K562 (cell line): Measurements from ENCODE around the gene ACER2. TPM values are rescaled to one million over a fixed set of nuclear protein-coding genes. Genes with fewer than 3 reads are reported as not detected.

Experiments used
- ARID2 ChIP-seq: fragments of 450-650 bp; IDR thresholded peaks from 2 replicates; pipeline ENCODE4 v1.6.1; 2017; ENCODE audit warnings: antibody characterized with exemption, mild to moderate bottlenecking
- BHLHE40 ChIP-seq: IDR thresholded peaks from 2 replicates; pipeline ENCODE4 v1.6.1; 2011; ENCODE audit warnings: low read length, improper control_type of control experiment
- BMI1 ChIP-seq: fragments of 150-350 bp; IDR thresholded peaks from 2 replicates; pipeline ENCODE4 v1.6.1; 2014; ENCODE audit warnings: low read length
- CREBBP ChIP-seq: IDR thresholded peaks from one replicate; pipeline ENCODE4 v1.6.1; 2012; ENCODE audit warnings: low read depth, mild to moderate bottlenecking, control low read depth, inconsistent platforms, low read length
- CREM ChIP-seq: IDR thresholded peaks from 2 replicates; pipeline ENCODE4 v1.6.1; 2014; ENCODE audit warnings: antibody characterized with exemption, low read depth
- CTCFL ChIP-seq: IDR thresholded peaks from 2 replicates; pipeline ENCODE4 v1.6.1; 2011; ENCODE audit warnings: borderline replicate concordance, low read depth, mild to moderate bottlenecking, moderate library complexity, low read length; ENCODE audit not compliant: insufficient read depth, poor library complexity, severe bottlenecking
- ELF4 ChIP-seq: fragments of 450-650 bp; formaldehyde crosslinking; IDR thresholded peaks from 2 replicates; pipeline ENCODE4 v1.4.0; 2022; ENCODE audit warnings: missing genetic modification characterization
- EZH2 ChIP-seq: IDR thresholded peaks from 2 replicates; pipeline ENCODE4 v1.6.1; 2012; ENCODE audit warnings: low read depth, mild to moderate bottlenecking, inconsistent platforms, low read length, borderline replicate concordance
- HDAC1 ChIP-seq, 2 experiments: fragments of 450-650 bp; IDR thresholded peaks; 2 replicates each; pipeline ENCODE4 v1.6.1; 2016 to 2017; ENCODE audit warnings: inconsistent platforms in 1 of 2, mild to moderate bottlenecking in 1 of 2, moderate library complexity in 1 of 2
- HINFP ChIP-seq: fragments of 450-650 bp; conservative IDR thresholded peaks from 2 replicates; pipeline ENCODE4 v1.6.1; 2016; ENCODE audit warnings: missing genetic modification characterization, low read depth, mild to moderate bottlenecking, control low read depth, missing compliant biosample characterization
- NFIC ChIP-seq: fragments of 450-650 bp; IDR thresholded peaks from 2 replicates; pipeline ENCODE4 v1.6.1; 2017; ENCODE audit warnings: mild to moderate bottlenecking, inconsistent platforms
- PPARD ChIP-seq: fragments of 250-450 bp; sonication (Bioruptor Pico); IDR thresholded peaks from 2 replicates; pipeline ENCODE4 v1.8.0; 2022; ENCODE audit warnings: inconsistent platforms, mild to moderate bottlenecking, moderate library complexity
- RB1 ChIP-seq: fragments of 450-650 bp; IDR thresholded peaks from 2 replicates; pipeline ENCODE4 v1.6.1; 2017; ENCODE audit warnings: low read depth, mild to moderate bottlenecking
- XRCC5 ChIP-seq: fragments of 200-400 bp; formaldehyde crosslinking; IDR thresholded peaks from 2 replicates; pipeline ENCODE4 v1.6.1; 2017; ENCODE audit warnings: low read depth, mild to moderate bottlenecking, low read length
- ZBTB7A ChIP-seq: IDR thresholded peaks from 2 replicates; pipeline ENCODE4 v1.6.1; 2011; ENCODE audit warnings: low read depth, mild to moderate bottlenecking, low read length, moderate library complexity, borderline replicate concordance; ENCODE audit not compliant: control insufficient read depth
- ZC3H4 ChIP-seq: sonication (generic); formaldehyde crosslinking; IDR thresholded peaks from 2 replicates; pipeline ENCODE4 v1.9.0; 2021; ENCODE audit warnings: missing genetic modification reagents, borderline replicate concordance
- ZNF121 ChIP-seq: sonication (generic); formaldehyde crosslinking; conservative IDR thresholded peaks from 2 replicates; pipeline ENCODE4 v1.8.0; 2022; ENCODE audit warnings: missing genetic modification reagents
- ZNF197 ChIP-seq: fragments of 200-800 bp; sonication (Bioruptor generic); IDR thresholded peaks from 2 replicates; pipeline ENCODE4 v1.6.1; 2016; ENCODE audit warnings: low read depth, missing genetic modification characterization, missing compliant biosample characterization
- ZNF507 ChIP-seq: conservative IDR thresholded peaks from 2 replicates; pipeline ENCODE4 v1.6.1; 2017; ENCODE audit warnings: missing genetic modification characterization, missing compliant biosample characterization
- ZNF639 ChIP-seq, 2 experiments: fragments of 200-800 bp in 1 of 2; sonication (Bioruptor generic) in 1 of 2; sonication (generic) in 1 of 2; formaldehyde crosslinking in 1 of 2; IDR thresholded peaks in 1 of 2; conservative IDR thresholded peaks in 1 of 2; 2 replicates each; pipeline versions ENCODE4 v1.5.0 to v1.6.1; 2016 to 2020; ENCODE audit warnings: missing compliant biosample characterization in 1 of 2, missing genetic modification characterization in 1 of 2, missing genetic modification reagents in 1 of 2
- ZNF717 ChIP-seq: fragments of 250-450 bp; sonication (Bioruptor Pico); IDR thresholded peaks from 2 replicates; pipeline ENCODE4 v1.5.0; 2021
- polyA plus RNA-seq, 8 experiments: library from polyadenylated mRNA; depleted of rRNA in 4 of 8; stranded (reverse) in 5 of 8; unstranded in 3 of 8; fragments of >200 nt; fragmentation: Nextera tagmentation in 2 of 8; fragmentation: Illumina TruSeq in 1 of 8; extraction: Ambion mirVana in 2 of 8; extraction: Trizol in 1 of 8; gene quantifications; 2 replicates each; pipeline versions ENCODE4 v1.2.1 to v1.2.3, GENCODE V29; 2011 to 2014; ENCODE audit warnings: inconsistent platforms in 1 of 8, missing spikeins in 1 of 8
- total RNA-seq, 7 experiments: library from RNA; depleted of rRNA in 6 of 7; stranded (reverse); fragments of >200 nt in 6 of 7; fragmentation: Illumina TruSeq in 2 of 7; extraction: Trizol in 2 of 7; gene quantifications; 2 replicates each; pipeline versions ENCODE4 v1.2.1 to v1.2.3, GENCODE V29; 2011 to 2021; ENCODE audit warnings: low replicate concordance in 1 of 7
- TF ChIP-seq, protein P1 (sequence below): sonication (generic); formaldehyde crosslinking; IDR thresholded peaks from 2 replicates; pipeline ENCODE4 v1.9.0; 2022; ENCODE audit warnings: mild to moderate bottlenecking, missing genetic modification reagents

ACER2 gene
- total and polyA plus RNA-seq, 9 of the 15 experiments (the other 6 are each of a cell fraction or from before 2014, with no cell fraction given) = 0.17 to 4.6 (median 3.0) TPM

- TF ChIP-seq ZNF507 (tag) (no peak), ZC3H4 (no peak), RB1 (peak; percentile 58; the same call in 1 of the 2 replicates), BMI1 (no peak), BHLHE40 (peak; percentile 55), PPARD (CRISPR knock-in tag) (no peak), ELF4 (CRISPR knock-in tag) (no peak), ZNF717 (CRISPR knock-in tag) (no peak), EZH2 (no peak), HDAC1 (IDR thresholded peaks at IDR 0.05) (no peak), ARID2 (no peak), CREBBP (no peak), ZBTB7A (peak; percentile 88; the same call in 1 of the 2 replicates), ZNF639 (CRISPR knock-in tag; conservative IDR thresholded peaks at IDR 0.05 in 1 of 2, IDR thresholded peaks at IDR 0.05 in 1 of 2) (no peak), ZNF197 (CRISPR knock-in tag) (no peak), XRCC5 (0 out of 2 replicates have a peak, but pooled peaks have one; percentile 42), CTCFL (peak; percentile 82), ZNF121 (CRISPR knock-in tag) (no peak), NFIC (peak; percentile 64), CREM (no peak), HINFP (0 out of 2 replicates have a peak, but pooled peaks have one; percentile 57)
- TF ChIP-seq, protein P1, sequence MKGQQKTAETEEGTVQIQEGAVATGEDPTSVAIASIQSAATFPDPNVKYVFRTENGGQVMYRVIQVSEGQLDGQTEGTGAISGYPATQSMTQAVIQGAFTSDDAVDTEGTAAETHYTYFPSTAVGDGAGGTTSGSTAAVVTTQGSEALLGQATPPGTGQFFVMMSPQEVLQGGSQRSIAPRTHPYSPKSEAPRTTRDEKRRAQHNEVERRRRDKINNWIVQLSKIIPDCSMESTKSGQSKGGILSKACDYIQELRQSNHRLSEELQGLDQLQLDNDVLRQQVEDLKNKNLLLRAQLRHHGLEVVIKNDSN (CRISPR knock-in tag) = no peak
These were observed 56.2 kb downstream of the ACER2 start (continued) for GRCh38 chr9:19464764-19465585.
